GM18505 (cell line): ENCODE measurements around the gene TMEM201.
A peak's percentile ranks its signal among the peaks of the same experiment; 100 is the strongest.
"Not testable (repeated sequence)": the region's sequence is repeated elsewhere in the genome, so short reads cannot be mapped to it uniquely, and the experiment has no call there.

Source experiments
- ATAC-seq: cut with Tn5 transposase; IDR thresholded peaks from one replicate; pipeline ENCODE4 v1.9.1; 2021; ENCODE audit not compliant: unreplicated experiment
- POLR2A ChIP-seq: IDR thresholded peaks from 4 replicates; pipeline ENCODE4 v1.6.1; 2011; ENCODE audit warnings: borderline replicate concordance; ENCODE audit not compliant: insufficient read depth, insufficient read length; ENCODE audit errors: extremely low read depth

The TMEM201 gene

GRCh38 chr1:9558946-9559545, 29.7 kb upstream of the TMEM201 start:
- no peak for TF ChIP-seq POLR2A
- ATAC-seq = no peak

- no peak for ATAC-seq
- TF ChIP-seq POLR2A = no peak
Observed at GRCh38 chr1:9559673-9560072, 29.0 kb upstream of the TMEM201 start.

- not testable (repeated sequence) for ATAC-seq
Observed at GRCh38 chr1:9560090-9560489, 28.6 kb upstream of the TMEM201 start.

- ATAC-seq = no peak
- TF ChIP-seq POLR2A = no peak
Observed at GRCh38 chr1:9561429-9561828, 27.3 kb upstream of the TMEM201 start.

GRCh38 chr1:9569267-9569666, 19.4 kb upstream of the TMEM201 start:
- ATAC-seq = no peak
- TF ChIP-seq POLR2A = no peak

- ATAC-seq = not testable (repeated sequence)
Observed at GRCh38 chr1:9570886-9571529, 17.7 kb upstream of the TMEM201 start.

GRCh38 chr1:9573723-9574122, 15.0 kb upstream of the TMEM201 start:
- no peak for TF ChIP-seq POLR2A
- no peak for ATAC-seq

GRCh38 chr1:9575486-9575885, 13.2 kb upstream of the TMEM201 start:
- TF ChIP-seq POLR2A = no peak
- ATAC-seq = no peak

- ATAC-seq = no peak
- no peak for TF ChIP-seq POLR2A
Observed at GRCh38 chr1:9576903-9577302, 11.8 kb upstream of the TMEM201 start.

- ATAC-seq = no peak
- TF ChIP-seq POLR2A = no peak
Observed at GRCh38 chr1:9577423-9577822, 11.3 kb upstream of the TMEM201 start.

- no peak for ATAC-seq
- TF ChIP-seq POLR2A = no peak
Observed at GRCh38 chr1:9580942-9581341, 7.8 kb upstream of the TMEM201 start.

GRCh38 chr1:9586147-9586766, 2.5 kb upstream of the TMEM201 start:
- no peak for TF ChIP-seq POLR2A
- no peak for ATAC-seq

- peak; percentile 22 for ATAC-seq
- no peak for TF ChIP-seq POLR2A
Observed at GRCh38 chr1:9589144-9589718, 520 bp downstream of the TMEM201 start.

GRCh38 chr1:9589719-9590157, 1.0 kb downstream of the TMEM201 start:
- no peak for ATAC-seq
- TF ChIP-seq POLR2A = no peak

GRCh38 chr1:9590201-9590600, 1.5 kb downstream of the TMEM201 start:
- TF ChIP-seq POLR2A = no peak
- ATAC-seq = no peak
